ENCODE data around the gene GARIN1A.

Gene GARIN1A

DNA sequence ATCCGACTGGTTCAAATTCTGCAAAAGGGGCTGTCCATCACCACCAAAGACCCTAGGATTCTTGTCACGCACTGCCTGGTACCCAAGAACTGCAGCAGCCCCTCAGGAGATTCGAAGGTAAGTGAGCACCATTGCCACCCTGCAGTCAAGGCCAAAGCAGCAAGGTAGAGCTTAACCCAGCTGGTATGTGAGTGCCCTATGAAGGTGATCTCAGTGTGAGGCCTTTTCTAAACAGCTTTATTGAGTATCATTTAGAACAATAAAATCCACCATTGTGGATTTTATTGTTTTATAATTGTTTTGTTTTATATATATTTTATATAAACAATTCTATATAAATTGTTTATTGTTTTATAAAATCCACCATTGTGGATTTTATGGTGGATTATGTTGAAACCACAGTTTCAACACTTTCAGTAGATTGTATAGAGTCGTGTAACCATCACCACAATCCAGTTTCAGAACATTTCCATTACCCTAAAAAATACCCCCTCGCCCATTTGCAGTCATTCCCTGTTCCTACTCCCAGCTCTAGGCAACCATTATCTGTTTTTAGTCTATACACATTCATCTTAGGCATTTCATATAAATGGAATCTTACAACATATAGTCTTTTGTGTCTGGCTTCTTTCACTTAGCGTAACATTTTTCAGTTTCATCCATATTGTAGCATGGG, 47.0 kb downstream of the GARIN1A start:
- no peak for DNase-seq
- TF ChIP-seq EZH2phosphoT487 (IDR thresholded peaks at IDR 0.05; ENCODE audit: low read length): no peak
- TF ChIP-seq EZH2 (optimal IDR thresholded peaks at IDR 0.05; ENCODE audit: low read depth, low read length): no peak
- TF ChIP-seq, protein P1, sequence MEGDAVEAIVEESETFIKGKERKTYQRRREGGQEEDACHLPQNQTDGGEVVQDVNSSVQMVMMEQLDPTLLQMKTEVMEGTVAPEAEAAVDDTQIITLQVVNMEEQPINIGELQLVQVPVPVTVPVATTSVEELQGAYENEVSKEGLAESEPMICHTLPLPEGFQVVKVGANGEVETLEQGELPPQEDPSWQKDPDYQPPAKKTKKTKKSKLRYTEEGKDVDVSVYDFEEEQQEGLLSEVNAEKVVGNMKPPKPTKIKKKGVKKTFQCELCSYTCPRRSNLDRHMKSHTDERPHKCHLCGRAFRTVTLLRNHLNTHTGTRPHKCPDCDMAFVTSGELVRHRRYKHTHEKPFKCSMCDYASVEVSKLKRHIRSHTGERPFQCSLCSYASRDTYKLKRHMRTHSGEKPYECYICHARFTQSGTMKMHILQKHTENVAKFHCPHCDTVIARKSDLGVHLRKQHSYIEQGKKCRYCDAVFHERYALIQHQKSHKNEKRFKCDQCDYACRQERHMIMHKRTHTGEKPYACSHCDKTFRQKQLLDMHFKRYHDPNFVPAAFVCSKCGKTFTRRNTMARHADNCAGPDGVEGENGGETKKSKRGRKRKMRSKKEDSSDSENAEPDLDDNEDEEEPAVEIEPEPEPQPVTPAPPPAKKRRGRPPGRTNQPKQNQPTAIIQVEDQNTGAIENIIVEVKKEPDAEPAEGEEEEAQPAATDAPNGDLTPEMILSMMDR (IDR thresholded peaks at IDR 0.05; ENCODE audit: low read length): no peak
- Histone ChIP-seq H3K4me1 (ENCODE audit: low read length) (no peaks in the 10 kb centered on the region), H3K9me3 (replicated peaks; ENCODE audit: insufficient read depth, low read length) (no peaks in the 10 kb centered on the region), H2AFZ (ENCODE audit: low read length) (no peak overlapping the region), H3K4me2 (ENCODE audit: low read depth, low read length) (no peak overlapping the region), H3F3A (ENCODE audit: insufficient read depth, low read length) (no peaks in the 10 kb centered on the region), H3K36me3 (replicated peaks; ENCODE audit: insufficient read depth, low read length) (no peaks in the 10 kb centered on the region), H4K20me1 (ENCODE audit: insufficient read depth, low read length) (no peaks in the 10 kb centered on the region), H3K27ac (ENCODE audit: low read length) (no peak overlapping the region), H3K27me3 (replicated peaks; ENCODE audit: insufficient read depth, low read length) (no peaks in the 10 kb centered on the region), H3K9ac (ENCODE audit: low read length) (no peak overlapping the region), H3K4me3 (ENCODE audit: low read length) (no peak overlapping the region), H3K79me2 (ENCODE audit: low read length) (no peaks in the 10 kb centered on the region), H3K9me2 (replicated peaks; ENCODE audit: insufficient read depth, low read length) (no peaks in the 10 kb centered on the region)

DNA sequence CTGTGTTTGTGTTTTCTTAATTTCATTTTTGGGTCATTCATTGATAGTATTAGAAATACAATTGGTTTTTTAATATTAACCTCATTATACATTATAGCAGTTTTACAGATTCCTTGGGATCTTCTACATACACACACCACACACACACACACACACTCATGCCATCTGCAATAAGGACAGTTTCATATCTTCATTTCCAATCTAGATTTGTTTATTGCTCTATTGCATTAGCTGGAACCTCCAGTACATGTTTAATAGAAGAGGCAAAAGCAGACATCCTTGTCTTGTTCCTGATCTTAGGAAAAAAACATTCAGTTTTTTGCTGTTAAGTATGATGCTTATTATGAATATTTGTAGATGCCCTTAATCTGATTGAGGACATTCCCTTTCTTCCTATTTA, 49.3 kb downstream of the GARIN1A start:
- Histone ChIP-seq H3K9ac (ENCODE audit: low read length) (no peak overlapping the region), H3K36me3 (replicated peaks; ENCODE audit: insufficient read depth, low read length) (no peaks in the 10 kb centered on the region), H3K4me2 (ENCODE audit: low read depth, low read length) (no peak overlapping the region), H3K4me1 (ENCODE audit: low read length) (no peaks in the 10 kb centered on the region), H3K27me3 (replicated peaks; ENCODE audit: insufficient read depth, low read length) (no peaks in the 10 kb centered on the region), H3F3A (ENCODE audit: insufficient read depth, low read length) (no peaks in the 10 kb centered on the region), H3K79me2 (ENCODE audit: low read length) (no peaks in the 10 kb centered on the region), H3K9me3 (replicated peaks; ENCODE audit: insufficient read depth, low read length) (no peaks in the 10 kb centered on the region), H3K27ac (ENCODE audit: low read length) (no peak overlapping the region), H3K9me2 (replicated peaks; ENCODE audit: insufficient read depth, low read length) (no peaks in the 10 kb centered on the region), H4K20me1 (ENCODE audit: insufficient read depth, low read length) (no peaks in the 10 kb centered on the region), H2AFZ (ENCODE audit: low read length) (no peak overlapping the region), H3K4me3 (ENCODE audit: low read length) (no peak overlapping the region)
- no peak for TF ChIP-seq EZH2 (optimal IDR thresholded peaks at IDR 0.05; ENCODE audit: low read depth, low read length)
- TF ChIP-seq EZH2phosphoT487 (IDR thresholded peaks at IDR 0.05; ENCODE audit: low read length): no peak
- TF ChIP-seq, protein P1 (IDR thresholded peaks at IDR 0.05; ENCODE audit: low read length): no peak
- no peak for DNase-seq
